UCSD-AML1 (cell line): ENCODE measurements around the gene ITCH.
"Not testable (repeated sequence)": the region's sequence is repeated elsewhere in the genome, so short reads cannot be mapped to it uniquely, and the experiment has no call there.

Experiments used
- DNase-seq: peaks from one replicate; lab custom pipeline; 2025; ENCODE audit not compliant: unreplicated experiment; lab: John Stamatoyannopoulos, UW

The ITCH gene

GRCh38 chr20:34449674-34450592, 86.9 kb downstream of the ITCH start:
- no peak for DNase-seq

DNA sequence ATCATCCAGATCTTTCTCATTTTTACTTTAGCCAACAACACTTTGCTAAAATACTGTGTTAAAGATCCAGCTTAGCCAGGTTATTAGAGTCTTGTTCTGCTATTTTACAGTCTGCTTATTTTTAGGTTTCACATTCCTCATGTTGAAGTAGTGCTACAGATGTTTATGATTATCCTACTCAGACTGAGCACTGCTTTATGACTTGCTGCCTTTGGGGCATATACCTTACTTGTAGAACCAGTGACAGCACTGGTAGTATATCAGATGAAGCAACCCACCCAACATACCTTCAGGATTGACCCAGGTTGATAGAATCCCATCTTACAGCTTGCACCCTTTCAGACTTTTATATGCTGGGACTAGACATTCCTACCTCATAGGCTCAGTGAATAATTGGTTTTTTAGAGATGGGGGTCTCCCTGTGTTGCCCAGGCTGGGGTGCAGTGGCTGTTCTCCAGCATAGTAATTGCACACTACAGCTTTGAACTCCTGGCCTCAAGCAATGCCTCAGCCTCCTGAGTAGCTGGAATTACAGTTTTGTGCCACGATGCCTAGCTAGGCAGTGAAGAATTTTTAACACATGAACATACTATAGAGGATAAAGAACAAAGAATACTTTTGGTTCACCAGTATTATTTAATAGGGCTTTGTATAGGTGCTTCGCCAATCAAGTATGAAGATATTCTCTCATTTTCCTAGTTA, 89.4 kb downstream of the ITCH start:
- no peak for DNase-seq

- DNase-seq: no peak
Observed at GRCh38 chr20:34458631-34459030, 95.6 kb downstream of the ITCH start.

GRCh38 chr20:34459209-34459897, 96.3 kb downstream of the ITCH start:
- no peak for DNase-seq

GRCh38 chr20:34461779-34462087, 98.7 kb downstream of the ITCH start:
- no peak for DNase-seq

- no peak for DNase-seq
Observed at GRCh38 chr20:34468951-34469350, 105.9 kb downstream of the ITCH start.

- no peak for DNase-seq
Observed at GRCh38 chr20:34472246-34472925, 109.3 kb downstream of the ITCH start.

DNA sequence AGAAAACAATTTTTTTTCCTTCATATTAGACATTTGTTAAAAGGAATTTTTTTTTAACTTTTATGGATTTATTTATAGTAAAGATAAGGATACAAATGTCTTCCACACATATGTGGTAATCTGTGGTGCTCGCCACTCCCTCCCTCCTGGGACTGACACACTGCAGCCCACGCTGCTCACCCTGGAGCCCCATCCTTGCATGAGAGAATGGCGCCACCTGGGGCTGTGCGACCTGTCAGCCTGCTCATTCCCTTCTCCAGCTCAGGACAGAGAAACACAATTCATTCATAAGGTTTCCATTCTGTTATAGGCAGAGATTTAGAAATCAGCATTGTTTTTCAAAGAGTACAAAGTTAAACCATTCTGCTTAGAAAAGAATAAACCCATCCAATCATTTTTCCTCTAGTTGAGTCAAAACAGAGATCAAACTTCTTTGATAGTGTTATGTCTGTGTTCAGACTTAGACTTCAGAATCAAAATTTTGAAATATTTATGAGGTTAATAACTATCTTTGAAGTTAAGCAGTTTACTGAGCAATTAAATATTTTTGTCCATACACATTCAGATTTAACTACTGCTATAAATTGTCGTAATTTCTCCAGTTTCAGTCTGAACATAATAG, 110.3 kb downstream of the ITCH start:
- DNase-seq: peak; percentile 54

- DNase-seq: no peak
Observed at GRCh38 chr20:34475979-34476736, 113.1 kb downstream of the ITCH start.

- DNase-seq: no peak
Observed at GRCh38 chr20:34479627-34480026, 116.6 kb downstream of the ITCH start.

DNA sequence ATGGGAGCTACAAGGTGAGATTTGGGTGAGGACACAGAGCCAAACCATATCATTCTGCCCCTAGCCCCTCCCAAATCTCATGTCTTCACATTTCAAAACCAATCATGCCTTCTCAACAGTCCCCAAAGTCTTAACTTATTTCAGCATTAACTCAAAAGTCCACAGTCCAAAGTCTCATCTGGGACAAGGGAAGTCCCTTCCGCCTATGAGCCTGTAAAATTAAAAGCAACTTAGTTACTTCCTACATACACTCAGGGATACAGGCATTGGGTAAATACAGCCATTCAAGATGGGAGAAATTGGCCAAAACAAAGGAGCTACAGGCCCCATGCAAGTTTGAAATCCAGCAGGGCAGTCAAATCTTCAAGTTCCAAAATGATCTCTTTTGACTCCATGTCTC, 119.1 kb downstream of the ITCH start:
- DNase-seq: not testable (repeated sequence)

DNA sequence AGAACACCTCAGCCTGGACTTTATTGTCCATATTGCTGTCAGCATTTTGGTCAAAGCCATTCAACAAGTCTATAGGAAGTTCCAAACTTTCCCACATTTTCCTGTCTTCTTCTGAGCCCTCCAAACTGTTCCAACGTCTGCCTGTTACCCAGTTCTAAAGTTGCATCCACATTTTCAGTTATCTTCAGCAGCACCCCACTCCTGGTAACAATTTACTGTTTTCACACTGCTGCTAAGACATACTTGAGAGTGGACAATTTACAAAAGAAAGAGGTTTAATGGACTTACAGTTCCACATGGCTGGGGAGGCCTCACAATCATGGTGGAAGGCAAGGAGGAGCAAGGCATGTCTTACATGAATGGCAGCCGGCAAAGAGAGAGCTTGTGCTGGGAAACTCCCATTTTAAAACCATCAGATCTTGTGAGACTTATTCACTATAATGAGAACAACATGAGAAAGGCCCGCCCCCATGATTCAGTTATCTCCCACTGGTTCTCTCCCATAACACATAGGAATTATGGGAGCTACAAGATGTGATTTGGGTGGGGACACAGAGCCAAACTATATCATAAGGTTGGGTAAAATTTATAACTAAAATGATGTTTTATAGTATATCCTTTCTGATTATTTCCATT, 120.6 kb downstream of the ITCH start:
- not testable (repeated sequence) for DNase-seq

DNA sequence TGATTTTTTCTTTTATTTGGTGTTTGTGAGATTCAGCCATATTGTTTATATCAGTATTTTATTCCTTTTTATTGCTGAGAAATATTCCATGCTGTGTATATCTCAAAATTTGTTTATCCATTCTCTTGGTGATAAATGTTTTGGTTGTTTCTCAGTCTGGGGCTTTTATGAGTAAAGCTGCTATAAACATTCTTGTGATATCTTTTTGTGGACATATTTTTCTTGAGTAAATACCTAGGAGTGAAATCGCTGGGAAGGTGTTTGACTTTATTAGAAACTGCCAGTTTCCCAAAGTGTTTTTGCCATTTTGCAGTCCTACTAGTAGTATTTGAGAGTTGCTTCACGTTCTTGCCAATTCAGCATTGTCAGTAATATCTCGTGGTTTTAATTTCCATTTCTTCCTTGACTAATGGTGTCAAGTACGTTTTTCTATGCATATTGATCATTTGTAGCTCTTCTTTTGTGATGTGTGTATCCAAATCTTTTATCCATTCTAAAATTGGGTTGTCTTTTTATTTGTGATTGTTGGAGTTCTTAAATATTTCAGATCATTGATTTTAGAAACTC, 122.1 kb downstream of the ITCH start:
- DNase-seq: no peak

GRCh38 chr20:34491226-34491931, 128.3 kb downstream of the ITCH start:
- no peak for DNase-seq

- no peak for DNase-seq
Observed at GRCh38 chr20:34491932-34492509, 128.9 kb downstream of the ITCH start.

DNA sequence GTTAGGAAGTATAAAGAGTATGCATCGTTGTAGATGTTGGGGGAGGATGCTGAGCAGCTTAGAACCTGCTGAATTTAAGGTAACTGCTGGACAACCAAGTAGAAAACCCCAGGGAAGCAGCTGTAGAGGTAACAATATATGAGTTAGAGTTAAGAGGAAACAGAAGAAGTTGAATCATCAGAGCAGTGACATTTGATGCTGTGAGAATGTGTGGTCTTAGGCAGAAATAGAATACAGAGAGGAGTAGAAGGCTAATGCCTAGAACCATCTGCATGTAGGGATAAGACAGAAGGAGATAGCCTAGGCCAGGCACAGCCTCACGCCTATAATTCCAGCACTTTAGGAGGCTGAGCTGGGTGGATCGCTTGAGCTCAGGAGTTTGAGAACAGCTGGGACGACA, 130.6 kb downstream of the ITCH start:
- DNase-seq: no peak

DNA sequence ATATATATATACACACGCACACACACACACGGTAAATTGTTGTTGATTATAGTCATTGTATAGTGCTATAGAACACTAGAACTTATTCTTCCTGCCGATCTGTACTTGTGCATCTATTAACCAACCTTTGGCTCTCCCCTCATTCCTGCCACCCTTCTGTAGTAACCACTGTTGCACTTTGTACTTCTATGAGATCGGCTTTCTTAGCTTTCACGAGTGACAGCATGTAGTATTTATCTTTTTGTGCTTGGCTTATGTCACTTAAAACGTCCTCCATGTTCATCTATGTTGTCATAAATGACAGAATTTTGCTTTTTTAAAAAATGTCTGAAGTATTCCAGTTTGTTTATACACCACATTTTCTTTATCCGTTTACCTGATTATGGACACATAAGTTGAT, 132.2 kb downstream of the ITCH start:
- no peak for DNase-seq

GRCh38 chr20:34495916-34496315, 132.8 kb downstream of the ITCH start:
- no peak for DNase-seq
